Trophoblast cell (in vitro differentiated cells and primary cell): Measurements from ENCODE around the gene SLAMF1.

Source experiments
- DNase-seq, 2 donors: peaks; one replicate each; pipeline ENCODE4 v3.0.0-alpha.2; 2016
- H2AFZ ChIP-seq: 2 replicates; pipeline ENCODE4 v1.6.1; 2013; ENCODE audit warnings: low read length, moderate library complexity, mild to moderate bottlenecking; ENCODE audit not compliant: insufficient read depth, poor library complexity
- H2AK5ac ChIP-seq: 2 replicates; pipeline ENCODE4 v1.6.1; 2013; ENCODE audit warnings: mild to moderate bottlenecking, low read length
- H2BK120ac ChIP-seq: 2 replicates; pipeline ENCODE4 v1.6.1; 2013; ENCODE audit warnings: low read length, mild to moderate bottlenecking, moderate library complexity; ENCODE audit not compliant: insufficient read depth, poor library complexity
- H2BK12ac ChIP-seq: 2 replicates; pipeline ENCODE4 v1.6.1; 2013; ENCODE audit warnings: mild to moderate bottlenecking, low read length, moderate library complexity
- H2BK5ac ChIP-seq: 2 replicates; pipeline ENCODE4 v1.6.1; 2013; ENCODE audit warnings: low read length, low read depth, moderate library complexity, mild to moderate bottlenecking; ENCODE audit not compliant: poor library complexity
- H3K14ac ChIP-seq: 2 replicates; pipeline ENCODE4 v1.6.1; 2013; ENCODE audit warnings: mild to moderate bottlenecking, low read length
- H3K18ac ChIP-seq: 2 replicates; pipeline ENCODE4 v1.6.1; 2013; ENCODE audit warnings: mild to moderate bottlenecking, low read length
- H3K23ac ChIP-seq: 2 replicates; pipeline ENCODE4 v1.6.1; 2013; ENCODE audit warnings: low read length
- H3K27ac ChIP-seq: 2 replicates; pipeline ENCODE4 v1.5.1; 2013; ENCODE audit warnings: low read depth, mild to moderate bottlenecking, inconsistent platforms, low read length, moderate library complexity
- H3K27me3 ChIP-seq: 2 replicates; pipeline ENCODE4 v1.6.1; 2013; ENCODE audit warnings: inconsistent platforms, mild to moderate bottlenecking, low read length, moderate library complexity; ENCODE audit not compliant: insufficient read depth
- H3K36me3 ChIP-seq, 2 experiments: 1 replicate in 1 of 2; 2 replicates in 1 of 2; pipeline ENCODE4 v1.6.1; 2013; ENCODE audit warnings: low read length in 2 of 2, mild to moderate bottlenecking in 2 of 2, moderate library complexity in 1 of 2; ENCODE audit not compliant: insufficient read depth in 2 of 2, control insufficient read depth in 1 of 2
- H3K4ac ChIP-seq: 2 replicates; pipeline ENCODE4 v1.6.1; 2013; ENCODE audit warnings: low read depth, mild to moderate bottlenecking, low read length, moderate library complexity
- H3K4me1 ChIP-seq, 2 experiments: 1 replicate in 1 of 2; 2 replicates in 1 of 2; pipeline ENCODE4 v1.6.1; 2013; ENCODE audit warnings: low read length in 2 of 2, mild to moderate bottlenecking in 2 of 2, moderate library complexity in 1 of 2; ENCODE audit not compliant: insufficient read depth in 2 of 2, control insufficient read depth in 1 of 2
- H3K4me2 ChIP-seq: 2 replicates; pipeline ENCODE4 v1.6.1; 2013; ENCODE audit warnings: inconsistent platforms, mild to moderate bottlenecking, low read length, moderate library complexity
- H3K4me3 ChIP-seq: 2 replicates; pipeline ENCODE4 v1.5.1; 2013; ENCODE audit warnings: mild to moderate bottlenecking, low read depth, low read length, inconsistent platforms
- H3K79me1 ChIP-seq: one replicate; pipeline ENCODE4 v1.6.1; 2013; ENCODE audit warnings: low read length
- H3K79me2 ChIP-seq: 2 replicates; pipeline ENCODE4 v1.6.1; 2013; ENCODE audit warnings: low read length, mild to moderate bottlenecking; ENCODE audit not compliant: control insufficient read depth, insufficient read depth, poor library complexity
- H3K9ac ChIP-seq: 2 replicates; pipeline ENCODE4 v1.6.1; 2013; ENCODE audit warnings: mild to moderate bottlenecking, low read length
- H3K9me3 ChIP-seq: 2 replicates; pipeline ENCODE4 v1.6.1; 2013; ENCODE audit warnings: low read depth, mild to moderate bottlenecking, control low read depth, inconsistent platforms, low read length; ENCODE audit not compliant: insufficient read depth
- H4K12ac ChIP-seq: 2 replicates; pipeline ENCODE4 v1.6.1; 2013; ENCODE audit warnings: low read depth, mild to moderate bottlenecking, low read length, moderate library complexity
- H4K8ac ChIP-seq: 2 replicates; pipeline ENCODE4 v1.6.1; 2013; ENCODE audit warnings: low read depth, mild to moderate bottlenecking, low read length, moderate library complexity
- H4K91ac ChIP-seq: one replicate; pipeline ENCODE4 v1.6.1; 2013; ENCODE audit warnings: low read depth, mild to moderate bottlenecking, low read length, moderate library complexity
- WGBS: extraction: QIAGEN DNeasy Blood & Tissue Kit; methylation state at CpG from one replicate; pipeline ENCODE4 v1.1.7; 2013; ENCODE audit warnings: missing lambda C conversion rate; ENCODE audit not compliant: insufficient read length, insufficient coverage; ENCODE audit errors: extremely low coverage; 5-methylcytosine and 5-hydroxymethylcytosine counted together

Gene SLAMF1

GRCh38 chr1:160638540-160638857 is 8.3 kb downstream of the SLAMF1 start:
- Histone ChIP-seq H3K79me1 (peaks cover 12% of the 10 kb centered on the region), H4K12ac (no peak overlapping the region), H3K36me3 (no peaks in the 10 kb centered on the region), H2BK120ac (peak overlapping the region; percentile 71), H4K91ac (peak overlapping the region; percentile 43), H3K23ac (no peak overlapping the region), H3K14ac (no peak overlapping the region), H3K9me3 (no peaks in the 10 kb centered on the region), H3K9ac (no peak overlapping the region), H3K27me3 (no peaks in the 10 kb centered on the region), H2BK5ac (no peak overlapping the region), H3K4me3 (no peak overlapping the region), H3K4me1 (peaks cover 8 to 19% of the 10 kb centered on the region in 2 experiments), H4K8ac (no peak overlapping the region), H2AK5ac (no peak overlapping the region), H3K18ac (no peak overlapping the region), H2BK12ac (peak overlapping the region; percentile 1), H3K4ac (no peak overlapping the region), H3K79me2 (no peaks in the 10 kb centered on the region), H3K27ac (no peak overlapping the region), H3K4me2 (no peak overlapping the region), H2AFZ (no peak overlapping the region)
- DNase-seq: no peak
- WGBS: no CpG with 5 or more reads among the region's 3 CpGs

DNA sequence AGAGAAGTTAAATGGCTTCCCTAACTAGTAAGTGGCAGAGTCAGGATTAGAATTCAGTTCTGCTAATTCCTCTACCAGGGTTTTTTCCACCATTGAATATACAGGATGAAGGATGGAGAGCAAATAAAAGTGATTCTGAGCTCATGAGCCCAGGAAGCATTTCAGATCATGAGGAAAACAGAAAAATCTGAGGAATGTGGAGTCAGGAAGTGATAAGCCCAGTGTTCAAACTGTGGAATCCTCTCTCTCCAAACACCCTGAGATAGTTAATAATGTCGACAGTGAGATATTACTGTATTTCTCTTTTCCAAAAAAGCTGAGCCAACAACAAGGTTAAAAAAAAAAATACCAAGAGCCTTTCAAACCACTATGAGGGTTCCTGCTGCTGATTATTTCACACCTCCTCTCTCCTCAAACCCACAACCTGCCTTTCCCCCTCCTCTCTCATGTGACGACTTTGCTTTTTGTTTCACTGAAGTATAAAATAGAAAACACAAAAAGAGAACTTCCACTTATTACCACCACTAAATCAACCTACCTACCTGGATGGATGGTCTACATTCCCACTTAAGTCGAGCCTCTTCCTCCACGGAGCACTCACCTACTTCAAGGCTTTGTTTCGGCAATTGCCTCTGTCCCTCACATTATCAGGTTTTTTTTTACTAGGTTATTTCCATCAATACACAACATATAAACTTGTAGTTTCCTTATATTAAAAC is 8.9 kb downstream of the SLAMF1 start:
- H3K27me3 ChIP-seq: no peaks in the 10 kb centered on the region
- H3K23ac ChIP-seq: no peak overlapping the region
- H3K4ac ChIP-seq: no peak overlapping the region
- H3K4me1 ChIP-seq: peaks cover 8 to 19% of the 10 kb centered on the region in 2 experiments
- H3K14ac ChIP-seq: peak overlapping the region; percentile 61
- H2BK5ac ChIP-seq: peak overlapping the region; percentile 66
- H3K9ac ChIP-seq: no peak overlapping the region
- no CpG with 5 or more reads among the region's 5 CpGs for WGBS
- no peak overlapping the region for H3K27ac ChIP-seq
- peak overlapping the region; percentile 66 for H2BK12ac ChIP-seq
- DNase-seq: peak in 1 of 2 donors; percentile 30
- H2BK120ac ChIP-seq: no peak overlapping the region
- no peak overlapping the region for H2AK5ac ChIP-seq
- H3K4me2 ChIP-seq: no peak overlapping the region
- H4K12ac ChIP-seq: no peak overlapping the region
- H3K9me3 ChIP-seq: no peaks in the 10 kb centered on the region
- no peaks in the 10 kb centered on the region for H3K79me2 ChIP-seq
- H4K91ac ChIP-seq: peak overlapping the region; percentile 86
- H3K36me3 ChIP-seq: no peaks in the 10 kb centered on the region
- H4K8ac ChIP-seq: no peak overlapping the region
- H3K4me3 ChIP-seq: no peak overlapping the region
- peaks cover 12% of the 10 kb centered on the region for H3K79me1 ChIP-seq
- H2AFZ ChIP-seq: no peak overlapping the region
- H3K18ac ChIP-seq: no peak overlapping the region

DNA sequence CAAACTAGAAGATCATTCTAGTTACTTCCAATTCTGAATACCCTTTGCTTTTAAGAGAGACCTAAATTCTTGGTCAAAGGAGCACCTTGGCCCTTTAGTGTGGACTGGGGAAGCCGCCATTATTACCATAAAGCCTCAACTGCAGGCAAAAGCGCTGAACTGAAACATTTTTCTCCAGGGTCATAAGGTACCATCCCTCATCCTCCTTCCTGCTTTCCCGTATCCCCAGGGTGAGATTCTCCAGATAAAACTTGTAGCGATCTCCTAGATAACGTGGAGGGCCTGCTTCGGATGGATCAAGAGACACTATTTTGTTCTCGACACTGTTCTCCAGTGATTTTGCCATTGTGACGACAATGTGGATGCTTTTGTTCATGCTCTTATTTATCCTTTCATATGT is 9.8 kb downstream of the SLAMF1 start:
- peak overlapping the region; percentile 61 for H2BK120ac ChIP-seq
- H3K18ac ChIP-seq: no peak overlapping the region
- no peaks in the 10 kb centered on the region for H3K27me3 ChIP-seq
- peak overlapping the region; percentile 73 for H2BK5ac ChIP-seq
- H4K8ac ChIP-seq: no peak overlapping the region
- H2BK12ac ChIP-seq: peak overlapping the region; percentile 33
- no peak overlapping the region for H2AFZ ChIP-seq
- H3K4me1 ChIP-seq: peaks cover 8 to 19% of the 10 kb centered on the region in 2 experiments
- no peaks in the 10 kb centered on the region for H3K79me2 ChIP-seq
- H3K27ac ChIP-seq: peak overlapping the region; percentile 86
- H3K14ac ChIP-seq: no peak overlapping the region
- no peaks in the 10 kb centered on the region for H3K36me3 ChIP-seq
- peak; percentile 54 to 80 for DNase-seq
- H3K4me3 ChIP-seq: no peak overlapping the region
- H3K79me1 ChIP-seq: peaks cover 12% of the 10 kb centered on the region
- no peak overlapping the region for H2AK5ac ChIP-seq
- no peak overlapping the region for H3K23ac ChIP-seq
- no CpG with 5 or more reads among the region's 8 CpGs for WGBS
- no peak overlapping the region for H4K12ac ChIP-seq
- H3K9me3 ChIP-seq: no peaks in the 10 kb centered on the region
- no peak overlapping the region for H3K9ac ChIP-seq
- no peak overlapping the region for H3K4ac ChIP-seq
- H4K91ac ChIP-seq: peak overlapping the region; percentile 75
- H3K4me2 ChIP-seq: no peak overlapping the region

- Histone ChIP-seq H4K8ac (peak overlapping the region; percentile 58), H3K9me3 (no peaks in the 10 kb centered on the region), H2BK12ac (peak overlapping the region; percentile 16), H3K4me3 (no peak overlapping the region), H3K79me2 (no peaks in the 10 kb centered on the region), H3K27me3 (no peaks in the 10 kb centered on the region), H3K4me1 (peaks cover 8 to 19% of the 10 kb centered on the region in 2 experiments), H2BK120ac (peak overlapping the region; percentile 89), H2BK5ac (peak overlapping the region; percentile 84), H3K79me1 (peaks cover 12% of the 10 kb centered on the region), H2AFZ (no peak overlapping the region), H3K18ac (no peak overlapping the region), H3K9ac (no peak overlapping the region), H3K4me2 (no peak overlapping the region), H3K4ac (no peak overlapping the region), H2AK5ac (peak overlapping the region; percentile 52), H3K14ac (no peak overlapping the region), H3K36me3 (no peaks in the 10 kb centered on the region), H4K91ac (peak overlapping the region; percentile 58), H3K23ac (no peak overlapping the region), H4K12ac (no peak overlapping the region), H3K27ac (peak overlapping the region; percentile 86)
- DNase-seq: no peak
- no CpG with 5 or more reads among the region's 3 CpGs for WGBS
These were observed 10.3 kb downstream of the SLAMF1 start for GRCh38 chr1:160636547-160636946.
